H7 (cell line): ENCODE data around the gene RAB40B. TPM values are rescaled to one million over a fixed set of nuclear protein-coding genes. Genes with fewer than 3 reads are reported as not detected.

Source experiments
- DNase-seq: peaks from one replicate; pipeline ENCODE4 v3.0.0; 2012
- H3K27me3 ChIP-seq: 2 replicates; pipeline ENCODE4 v1.6.0; 2011; ENCODE audit warnings: mild to moderate bottlenecking, low read length; ENCODE audit not compliant: control insufficient read depth, insufficient read depth
- H3K36me3 ChIP-seq: replicated peaks from 2 replicates; pipeline ENCODE4 v1.5.1; 2011; ENCODE audit warnings: low read length; ENCODE audit not compliant: control insufficient read depth, insufficient read depth
- H3K4me3 ChIP-seq: 2 replicates; pipeline ENCODE4 v1.5.1; 2011; ENCODE audit warnings: low read depth, mild to moderate bottlenecking, control low read depth, low read length, moderate library complexity; ENCODE audit not compliant: insufficient read depth
- total RNA-seq: library from RNA; depleted of rRNA; stranded (reverse); fragments of >200 nt; shearing (Covaris generic); gene quantifications from 2 replicates; pipeline ENCODE4 v1.2.3, GENCODE V29; 2014

RAB40B gene
- total RNA-seq, 1 experiment from 2014 or later, result 1.7 TPM

- Histone ChIP-seq H3K36me3 (no peaks in the 10 kb centered on the region), H3K4me3 (no peak overlapping the region), H3K27me3 (peaks cover 7% of the 10 kb centered on the region)
- no peak for DNase-seq
Measured at GRCh38 chr17:82703935-82704865, 5.7 kb upstream of the RAB40B start.

- Histone ChIP-seq H3K27me3 (peaks cover 9% of the 10 kb centered on the region), H3K36me3 (no peaks in the 10 kb centered on the region), H3K4me3 (no peak overlapping the region)
- DNase-seq, result no peak
Measured at GRCh38 chr17:82703036-82703745, 4.7 kb upstream of the RAB40B start.

- peak; percentile 68 for DNase-seq
- H3K27me3 ChIP-seq, result peaks cover 17% of the 10 kb centered on the region
- H3K4me3 ChIP-seq, result no peak overlapping the region
- H3K36me3 ChIP-seq, result no peaks in the 10 kb centered on the region
Measured at GRCh38 chr17:82702231-82702927, 3.9 kb upstream of the RAB40B start.

GRCh38 chr17:82699551-82699950, 1.1 kb upstream of the RAB40B start:
- H3K4me3 ChIP-seq, result no peak overlapping the region

GRCh38 chr17:82698974-82699442, 510 bp upstream of the RAB40B start:
- DNase-seq, result no peak
- H3K4me3 ChIP-seq, result peak overlapping the region; percentile 63
- no peaks in the 10 kb centered on the region for H3K36me3 ChIP-seq
- peaks cover 29% of the 10 kb centered on the region for H3K27me3 ChIP-seq

More at GRCh38 chr17:82699551-82699950, 1.1 kb upstream of the RAB40B start:
- DNase-seq, result no peak
- Histone ChIP-seq H3K27me3 (peaks cover 29% of the 10 kb centered on the region), H3K36me3 (no peaks in the 10 kb centered on the region)

GRCh38 chr17:82697808-82698064, 762 bp downstream of the RAB40B start:
- Histone ChIP-seq H3K4me3 (peak overlapping the region; percentile 54), H3K27me3 (peaks cover 29% of the 10 kb centered on the region), H3K36me3 (no peaks in the 10 kb centered on the region)
- DNase-seq, result no peak

GRCh38 chr17:82696916-82697807, 1.3 kb downstream of the RAB40B start:
- peak; percentile 85 for DNase-seq
- Histone ChIP-seq H3K36me3 (no peaks in the 10 kb centered on the region), H3K4me3 (peak overlapping the region; percentile 54; the same call in 1 of the 2 replicates), H3K27me3 (peaks cover 29% of the 10 kb centered on the region)

GRCh38 chr17:82696259-82696658, 2.2 kb downstream of the RAB40B start:
- H3K36me3 ChIP-seq, result no peaks in the 10 kb centered on the region
- no peak overlapping the region for H3K4me3 ChIP-seq
- H3K27me3 ChIP-seq, result peaks cover 29% of the 10 kb centered on the region
- no peak for DNase-seq

GRCh38 chr17:82694647-82695046, 3.9 kb downstream of the RAB40B start:
- Histone ChIP-seq H3K36me3 (no peaks in the 10 kb centered on the region), H3K4me3 (no peak overlapping the region), H3K27me3 (peaks cover 22% of the 10 kb centered on the region)
- no peak for DNase-seq

GRCh38 chr17:82693168-82693867, 5.2 kb downstream of the RAB40B start:
- H3K4me3 ChIP-seq, result no peak overlapping the region
- DNase-seq, result no peak
- H3K36me3 ChIP-seq, result no peaks in the 10 kb centered on the region

GRCh38 chr17:82692268-82692667, 6.2 kb downstream of the RAB40B start:
- Histone ChIP-seq H3K36me3 (no peaks in the 10 kb centered on the region), H3K27me3 (peaks cover 11% of the 10 kb centered on the region), H3K4me3 (no peak overlapping the region)
- DNase-seq, result peak; percentile 55

More at GRCh38 chr17:82693168-82693867, 5.2 kb downstream of the RAB40B start:
- peaks cover 20% of the 10 kb centered on the region for H3K27me3 ChIP-seq

- no peak overlapping the region for H3K4me3 ChIP-seq
- no peaks in the 10 kb centered on the region for H3K36me3 ChIP-seq
- peaks cover 5% of the 10 kb centered on the region for H3K27me3 ChIP-seq
- no peak for DNase-seq
Measured at GRCh38 chr17:82691714-82692113, 6.8 kb downstream of the RAB40B start.

- Histone ChIP-seq H3K36me3 (no peaks in the 10 kb centered on the region), H3K4me3 (no peak overlapping the region), H3K27me3 (no peaks in the 10 kb centered on the region; the same call in 1 of the 2 replicates)
- DNase-seq, result no peak
Measured at GRCh38 chr17:82690786-82691489, 7.6 kb downstream of the RAB40B start.
